Measurements from ENCODE around the gene INO80B.

INO80B gene

GRCh38 chr2:74425523-74425922 lies 29.4 kb upstream of the INO80B start:
- TF ChIP-seq FOXP2 (optimal IDR thresholded peaks at IDR 0.05; ENCODE audit: borderline replicate concordance, extremely low read depth, extremely low read length, insufficient read depth) (no peak), POLR2AphosphoS5 (IDR thresholded peaks at IDR 0.05; ENCODE audit: low read depth, low read length) (no peak), REST (IDR thresholded peaks at IDR 0.05; ENCODE audit: insufficient read depth in 1 of 2, low read depth in 2 of 2, low read length in 2 of 2) (no peak), TAF1 (IDR thresholded peaks at IDR 0.05; ENCODE audit: borderline replicate concordance, insufficient read depth, low read length) (no peak), SIN3A (IDR thresholded peaks at IDR 0.05; ENCODE audit: borderline replicate concordance, insufficient read depth, low read length) (no peak)

GRCh38 chr2:74426181-74426758 lies 28.6 kb upstream of the INO80B start:
- TF ChIP-seq POLR2AphosphoS5 (IDR thresholded peaks at IDR 0.05; ENCODE audit: low read depth, low read length) = no peak
- no peak for TF ChIP-seq FOXP2 (optimal IDR thresholded peaks at IDR 0.05; ENCODE audit: borderline replicate concordance, extremely low read depth, extremely low read length, insufficient read depth)
- no peak for TF ChIP-seq REST (IDR thresholded peaks at IDR 0.05; ENCODE audit: insufficient read depth in 1 of 2, low read depth in 2 of 2, low read length in 2 of 2)
- TF ChIP-seq SIN3A (IDR thresholded peaks at IDR 0.05; ENCODE audit: borderline replicate concordance, insufficient read depth, low read length) = no peak
- TF ChIP-seq TAF1 (IDR thresholded peaks at IDR 0.05; ENCODE audit: borderline replicate concordance, insufficient read depth, low read length) = no peak

GRCh38 chr2:74427551-74427950 lies 27.3 kb upstream of the INO80B start:
- TF ChIP-seq TAF1 (IDR thresholded peaks at IDR 0.05; ENCODE audit: borderline replicate concordance, insufficient read depth, low read length) = no peak
- no peak for TF ChIP-seq POLR2AphosphoS5 (IDR thresholded peaks at IDR 0.05; ENCODE audit: low read depth, low read length)
- TF ChIP-seq FOXP2 (optimal IDR thresholded peaks at IDR 0.05; ENCODE audit: borderline replicate concordance, extremely low read depth, extremely low read length, insufficient read depth) = no peak
- TF ChIP-seq SIN3A (IDR thresholded peaks at IDR 0.05; ENCODE audit: borderline replicate concordance, insufficient read depth, low read length) = no peak
- no peak for TF ChIP-seq REST (IDR thresholded peaks at IDR 0.05; ENCODE audit: insufficient read depth in 1 of 2, low read depth in 2 of 2, low read length in 2 of 2)

GRCh38 chr2:74428675-74429074 lies 26.2 kb upstream of the INO80B start:
- TF ChIP-seq TAF1 (IDR thresholded peaks at IDR 0.05; ENCODE audit: borderline replicate concordance, insufficient read depth, low read length) = no peak
- no peak for TF ChIP-seq POLR2AphosphoS5 (IDR thresholded peaks at IDR 0.05; ENCODE audit: low read depth, low read length)
- TF ChIP-seq REST (IDR thresholded peaks at IDR 0.05; ENCODE audit: insufficient read depth in 1 of 2, low read depth in 2 of 2, low read length in 2 of 2) = no peak
- TF ChIP-seq FOXP2 (optimal IDR thresholded peaks at IDR 0.05; ENCODE audit: borderline replicate concordance, extremely low read depth, extremely low read length, insufficient read depth) = no peak

All from PFSK-1 (cell line).